Endodermal cell (in vitro differentiated cells): ENCODE measurements around the gene CHD9. TPM values are rescaled to one million over a fixed set of nuclear protein-coding genes. Genes with fewer than 3 reads are reported as not detected.

Experiments used
- DNase-seq: peaks from one replicate; pipeline ENCODE4 v3.0.0-alpha.2; 2017
- H3K27ac ChIP-seq: 2 replicates; pipeline ENCODE4 v1.5.1; 2013; ENCODE audit warnings: mild to moderate bottlenecking, low read depth, low read length, moderate library complexity
- H3K27me3 ChIP-seq: 2 replicates; pipeline ENCODE4 v1.6.1; 2013; ENCODE audit warnings: mild to moderate bottlenecking, low read length, moderate library complexity; ENCODE audit not compliant: insufficient read depth, control insufficient read depth, poor library complexity, severe bottlenecking
- H3K36me3 ChIP-seq: 2 replicates; pipeline ENCODE4 v1.7.0; 2013; ENCODE audit warnings: mild to moderate bottlenecking, low read length, moderate library complexity; ENCODE audit not compliant: control insufficient read depth, insufficient read depth
- H3K4me1 ChIP-seq: one replicate; pipeline ENCODE4 v1.7.0; 2013; ENCODE audit warnings: low read length; ENCODE audit not compliant: control insufficient read depth, insufficient read depth
- H3K4me3 ChIP-seq: 2 replicates; pipeline ENCODE4 v1.5.1; 2013; ENCODE audit warnings: mild to moderate bottlenecking, low read length, moderate library complexity
- H3K9ac ChIP-seq: 2 replicates; pipeline ENCODE4 v1.6.1; 2013; ENCODE audit warnings: mild to moderate bottlenecking, low read length, moderate library complexity; ENCODE audit not compliant: poor library complexity, severe bottlenecking; ENCODE audit errors: extremely low read depth
- H3K9me3 ChIP-seq: 2 replicates; pipeline ENCODE4 v1.6.1; 2013; ENCODE audit warnings: mild to moderate bottlenecking, low read length, moderate library complexity; ENCODE audit not compliant: control insufficient read depth
- H3K27ac Mint-ChIP-seq: 2 replicates; pipeline ENCODE4 v1.8.0; 2020; ENCODE audit warnings: mixed read lengths
- H3K27me3 Mint-ChIP-seq: 2 replicates; pipeline ENCODE4 v1.8.0; 2021; ENCODE audit warnings: mild to moderate bottlenecking, mixed read lengths; ENCODE audit not compliant: insufficient read depth
- H3K36me3 Mint-ChIP-seq: 2 replicates; pipeline ENCODE4 v1.8.0; 2020; ENCODE audit warnings: low read depth, mixed read lengths
- H3K4me1 Mint-ChIP-seq: 2 replicates; pipeline ENCODE4 v1.8.0; 2020; ENCODE audit warnings: mixed read lengths
- H3K4me3 Mint-ChIP-seq: 2 replicates; pipeline ENCODE4 v1.8.0; 2020; ENCODE audit warnings: mild to moderate bottlenecking, moderate library complexity, mixed read lengths
- H3K9me3 Mint-ChIP-seq: 2 replicates; pipeline ENCODE4 v1.8.0; 2020; ENCODE audit warnings: mild to moderate bottlenecking, mixed read lengths
- WGBS, 2 experiments: methylation state at CpG; one replicate each; pipeline versions ENCODE4 v1.1.5 to v1.1.7; 2013; ENCODE audit warnings: missing lambda C conversion rate in 2 of 2, mixed read lengths in 1 of 2; ENCODE audit not compliant: insufficient coverage in 1 of 2, insufficient read length in 1 of 2; 5-methylcytosine and 5-hydroxymethylcytosine counted together
- total RNA-seq, 2 donors: library from RNA; stranded (reverse); fragmentation: NEBNext Ultra II Directional in 1 of 2; extraction: Animal tissue kit (Norgen Biotek cat#: 25700) in 1 of 2; gene quantifications; 2 replicates in 1 of 2; 3 replicates in 1 of 2; pipeline ENCODE4 v1.2.1, GENCODE V29; 2021
- TF ChIP-seq, protein P1 (sequence below): fragments of 200-600 bp; sonication (generic); conservative IDR thresholded peaks from 2 replicates; pipeline ENCODE4 v1.5.0; 2021; ENCODE audit warnings: antibody characterized with exemption, mild to moderate bottlenecking

CHD9 gene
- total RNA-seq, 2 donors from 2014 or later, result 36.8 to 40.5 TPM

DNA sequence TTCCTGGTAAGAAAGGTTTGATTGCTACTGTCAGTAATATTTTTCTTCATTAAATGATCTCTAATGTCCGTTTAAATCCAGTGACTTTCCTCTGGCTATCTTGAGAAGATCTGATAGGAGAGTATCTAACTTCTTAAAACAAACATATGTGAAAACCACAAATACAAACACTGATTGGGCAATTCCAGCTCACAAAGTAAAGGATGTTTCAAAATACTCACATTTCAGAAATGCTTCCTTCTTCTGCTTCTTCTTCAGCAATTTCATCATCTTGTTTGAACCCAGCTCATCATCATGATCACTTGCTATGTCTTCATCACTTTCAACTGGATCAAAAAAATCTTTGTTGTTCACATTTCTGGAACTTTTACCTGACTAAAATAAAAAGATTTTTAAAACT, 315.1 kb downstream of the CHD9 start:
- Mint-ChIP-seq H3K4me3 (no peak overlapping the region), H3K9me3 (peaks cover 10% of the 10 kb centered on the region), H3K4me1 (no peaks in the 10 kb centered on the region), H3K27me3 (no peaks in the 10 kb centered on the region), H3K27ac (no peak overlapping the region), H3K36me3 (no peaks in the 10 kb centered on the region)
- Histone ChIP-seq H3K27me3 (peaks cover 47% of the 10 kb centered on the region), H3K9me3 (no peaks in the 10 kb centered on the region), H3K36me3 (no peaks in the 10 kb centered on the region), H3K4me1 (no peaks in the 10 kb centered on the region), H3K9ac (no peak overlapping the region), H3K4me3 (no peak overlapping the region), H3K27ac (no peak overlapping the region)
- WGBS, 2 experiments, result 100% methylated on average over 1 of the region's 1 CpG; no CpG with 5 or more reads in 1 of the 2 experiments
- TF ChIP-seq, protein P1, sequence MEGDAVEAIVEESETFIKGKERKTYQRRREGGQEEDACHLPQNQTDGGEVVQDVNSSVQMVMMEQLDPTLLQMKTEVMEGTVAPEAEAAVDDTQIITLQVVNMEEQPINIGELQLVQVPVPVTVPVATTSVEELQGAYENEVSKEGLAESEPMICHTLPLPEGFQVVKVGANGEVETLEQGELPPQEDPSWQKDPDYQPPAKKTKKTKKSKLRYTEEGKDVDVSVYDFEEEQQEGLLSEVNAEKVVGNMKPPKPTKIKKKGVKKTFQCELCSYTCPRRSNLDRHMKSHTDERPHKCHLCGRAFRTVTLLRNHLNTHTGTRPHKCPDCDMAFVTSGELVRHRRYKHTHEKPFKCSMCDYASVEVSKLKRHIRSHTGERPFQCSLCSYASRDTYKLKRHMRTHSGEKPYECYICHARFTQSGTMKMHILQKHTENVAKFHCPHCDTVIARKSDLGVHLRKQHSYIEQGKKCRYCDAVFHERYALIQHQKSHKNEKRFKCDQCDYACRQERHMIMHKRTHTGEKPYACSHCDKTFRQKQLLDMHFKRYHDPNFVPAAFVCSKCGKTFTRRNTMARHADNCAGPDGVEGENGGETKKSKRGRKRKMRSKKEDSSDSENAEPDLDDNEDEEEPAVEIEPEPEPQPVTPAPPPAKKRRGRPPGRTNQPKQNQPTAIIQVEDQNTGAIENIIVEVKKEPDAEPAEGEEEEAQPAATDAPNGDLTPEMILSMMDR, result no peak
- DNase-seq, result no peak

DNA sequence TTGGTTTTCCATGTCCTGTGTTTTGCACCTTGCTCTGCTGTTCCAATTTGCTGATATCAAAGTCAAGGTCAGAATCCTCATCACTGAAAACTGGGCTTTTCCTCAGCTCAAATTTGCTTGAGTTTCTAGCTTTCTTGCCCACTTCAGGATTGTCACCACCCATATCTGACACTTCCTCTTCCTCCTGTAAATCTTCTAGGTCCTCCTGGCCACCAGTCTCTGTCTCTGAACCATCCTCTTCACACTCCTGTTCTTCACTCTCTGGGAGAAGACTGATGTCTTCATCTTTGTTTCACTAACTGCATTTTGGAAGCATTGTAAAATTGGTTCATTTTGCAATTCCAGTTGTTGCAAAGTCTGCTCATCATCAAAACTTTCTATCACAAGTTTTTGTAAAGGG, 316.0 kb downstream of the CHD9 start:
- no peaks in the 10 kb centered on the region for H3K36me3 ChIP-seq
- Mint-ChIP-seq H3K4me3 (no peak overlapping the region), H3K27me3 (no peaks in the 10 kb centered on the region), H3K9me3 (peaks cover 10% of the 10 kb centered on the region), H3K36me3 (no peaks in the 10 kb centered on the region), H3K4me1 (no peaks in the 10 kb centered on the region), H3K27ac (no peak overlapping the region)
- H3K9ac ChIP-seq, result no peak overlapping the region
- H3K27me3 ChIP-seq, result peaks cover 47% of the 10 kb centered on the region
- H3K9me3 ChIP-seq, result no peaks in the 10 kb centered on the region
- no peak for DNase-seq
- TF ChIP-seq, protein P1, result no peak
- H3K27ac ChIP-seq, result no peak overlapping the region
- H3K4me1 ChIP-seq, result no peaks in the 10 kb centered on the region
- no peak overlapping the region for H3K4me3 ChIP-seq

- no peaks in the 10 kb centered on the region for H3K36me3 Mint-ChIP-seq
- H3K27ac ChIP-seq, result no peak overlapping the region
- no peak overlapping the region for H3K4me3 Mint-ChIP-seq
- peaks cover 2% of the 10 kb centered on the region for H3K4me1 Mint-ChIP-seq
- DNase-seq, result no peak
- TF ChIP-seq, protein P1, result no peak
- no peaks in the 10 kb centered on the region for H3K9me3 ChIP-seq
- H3K27me3 ChIP-seq, result peaks cover 47% of the 10 kb centered on the region
- H3K27me3 Mint-ChIP-seq, result no peaks in the 10 kb centered on the region
- no peak overlapping the region for H3K9ac ChIP-seq
- H3K4me1 ChIP-seq, result no peaks in the 10 kb centered on the region
- no peak overlapping the region for H3K4me3 ChIP-seq
- no peaks in the 10 kb centered on the region for H3K36me3 ChIP-seq
- peaks cover 10% of the 10 kb centered on the region for H3K9me3 Mint-ChIP-seq
- 67 to 72% methylated on average over 22 to 56 of the region's 56 CpGs for WGBS, 2 experiments
- H3K27ac Mint-ChIP-seq, result no peak overlapping the region
Observed at GRCh38 chr16:53372992-53373871, 318.4 kb downstream of the CHD9 start.
